HepG2 (cell line): ENCODE data around the gene SGCD. TPM values are rescaled to one million over a fixed set of nuclear protein-coding genes. Genes with fewer than 3 reads are reported as not detected.

Source experiments
- ATAC-seq: fragments of 200-7000 bp; cut with Tn5 transposase; 3 replicates; pipeline ENCODE4 v1.9.1; 2020; ENCODE audit warnings: mild to moderate bottlenecking, moderate library complexity
- BruUV-seq: library from RNA; stranded (reverse); fragments of 400-500 nt; replicated peaks from 2 replicates; lab custom pipeline; 2021; lab: Mats Ljungman, UMichigan
- CTCF ChIA-PET: fragments of 300-600 bp; formaldehyde crosslinking; extraction: SDS; loops from one replicate; lab custom pipeline; 2021; ENCODE audit warnings: low total read pairs, inconsistent platforms, low intra/inter-chr PET ratio; lab: Yijun Ruan, JAX
- POLR2A ChIA-PET: fragments of 350-600 bp; sonication (Branson Sonifier 250); formaldehyde crosslinking; loops from one replicate; lab custom pipeline; 2020; ENCODE audit warnings: antibody characterized with exemption, inconsistent platforms; lab: Yijun Ruan, JAX
- DNase-seq: peaks from one replicate; pipeline ENCODE4 v3.0.0-alpha.2; 2015; ENCODE audit warnings: low spot score
- FAIRE-seq: peaks from 3 replicates; lab custom pipeline; 2011; peaks lifted over from hg19 to GRCh38; lab: Jason Lieb, UNC
- H2AFZ ChIP-seq: one replicate; pipeline ENCODE4 v1.6.1; 2011; ENCODE audit warnings: low read length, inconsistent platforms
- H3K27ac ChIP-seq: fragments of 300-600 bp; 3 replicates; pipeline ENCODE4 v1.8.0; 2011; ENCODE audit warnings: mixed run types, mild to moderate bottlenecking, mixed read lengths, low read length, inconsistent platforms; ENCODE audit not compliant: insufficient read depth; ENCODE audit errors: extremely low read length
- H3K27me3 ChIP-seq, 2 experiments: fragments of 200-600 bp in 1 of 2; 2 replicates in 1 of 2; 3 replicates in 1 of 2; pipeline versions ENCODE4 v1.6.0 to v1.8.0; 2011; ENCODE audit warnings: low read length in 2 of 2, mild to moderate bottlenecking in 2 of 2, moderate library complexity in 2 of 2, inconsistent platforms in 1 of 2; ENCODE audit not compliant: insufficient read depth in 2 of 2, control insufficient read depth in 1 of 2
- H3K36me3 ChIP-seq, 2 experiments: fragments of 200-600 bp in 1 of 2; replicated peaks in 1 of 2; 2 replicates in 1 of 2; 3 replicates in 1 of 2; pipeline versions ENCODE4 v1.5.1 to v1.8.0; 2011; ENCODE audit warnings: low read length in 2 of 2, inconsistent platforms in 1 of 2; ENCODE audit not compliant: insufficient read depth in 2 of 2, control insufficient read depth in 1 of 2
- H3K4me1 ChIP-seq: 2 replicates; pipeline ENCODE4 v1.5.1; 2012; ENCODE audit warnings: low read length, inconsistent platforms; ENCODE audit not compliant: insufficient read depth
- H3K4me2 ChIP-seq: 2 replicates; pipeline ENCODE4 v1.6.0; 2011; ENCODE audit warnings: low read depth, low read length, inconsistent platforms
- H3K4me3 ChIP-seq, 3 experiments: fragments of 200-600 bp in 1 of 3; sonication (generic), shearing (Covaris generic) in 1 of 3; replicated peaks in 1 of 3; 2 replicates each; pipeline ENCODE4 v1.5.1; 2011 to 2016; ENCODE audit warnings: low read length in 3 of 3, inconsistent platforms in 2 of 3, low read depth in 2 of 3, mild to moderate bottlenecking in 2 of 3, control low read depth in 1 of 3, mixed read lengths in 1 of 3; ENCODE audit not compliant: insufficient read depth in 1 of 3
- H3K79me2 ChIP-seq: one replicate; pipeline ENCODE4 v1.6.1; 2011; ENCODE audit warnings: low read length, inconsistent platforms; ENCODE audit not compliant: insufficient read depth
- H3K9ac ChIP-seq: 2 replicates; pipeline ENCODE4 v1.6.0; 2011; ENCODE audit warnings: mild to moderate bottlenecking, low read depth, low read length, inconsistent platforms; ENCODE audit not compliant: insufficient read depth
- H3K9me3 ChIP-seq: 2 replicates; pipeline ENCODE4 v1.5.1; 2012; ENCODE audit warnings: mild to moderate bottlenecking, low read length
- H4K20me1 ChIP-seq: 2 replicates; pipeline ENCODE4 v1.6.0; 2011; ENCODE audit warnings: inconsistent platforms, mild to moderate bottlenecking, low read length, moderate library complexity; ENCODE audit not compliant: insufficient read depth
- CBFB ChIP-seq: sonication (generic); formaldehyde crosslinking; IDR thresholded peaks from 2 replicates; pipeline ENCODE4 v1.4.0; 2020; ENCODE audit warnings: missing genetic modification reagents
- CHD4 ChIP-seq: fragments of 200-600 bp; sonication (generic); IDR thresholded peaks from 2 replicates; pipeline ENCODE4 v1.7.0; 2017; ENCODE audit warnings: mild to moderate bottlenecking, low read length, borderline replicate concordance
- GABPB1 ChIP-seq: IDR thresholded peaks from 2 replicates; pipeline ENCODE4 v1.6.1; 2016; ENCODE audit warnings: mild to moderate bottlenecking, missing genetic modification reagents, moderate library complexity, missing compliant biosample characterization
- HOXA5 ChIP-seq: sonication (generic); formaldehyde crosslinking; IDR thresholded peaks from 2 replicates; pipeline ENCODE4 v1.4.0; 2020; ENCODE audit warnings: missing genetic modification reagents
- SETDB1 ChIP-seq: sonication (generic); formaldehyde crosslinking; IDR thresholded peaks from 2 replicates; pipeline ENCODE4 v1.5.1; 2020; ENCODE audit warnings: missing genetic modification reagents, mild to moderate bottlenecking, borderline replicate concordance
- ZKSCAN5 ChIP-seq: sonication (generic); formaldehyde crosslinking; IDR thresholded peaks from 2 replicates; pipeline ENCODE4 v1.5.1; 2020; ENCODE audit warnings: mild to moderate bottlenecking, missing genetic modification reagents
- ZNF430 ChIP-seq: sonication (generic); formaldehyde crosslinking; IDR thresholded peaks from 2 replicates; pipeline ENCODE4 v1.9.0; 2021; ENCODE audit warnings: mild to moderate bottlenecking, missing genetic modification reagents
- ZNF850 ChIP-seq: sonication (generic); formaldehyde crosslinking; conservative IDR thresholded peaks from 2 replicates; pipeline ENCODE4 v1.9.0; 2021; ENCODE audit warnings: mild to moderate bottlenecking, missing genetic modification reagents
- WGBS: methylation state at CpG from one replicate; pipeline ENCODE4 v1.1.6; 2017; ENCODE audit warnings: low lambda C conversion rate; 5-methylcytosine and 5-hydroxymethylcytosine counted together
- in situ Hi-C: cut with HindIII; loops from 2 replicates; pipeline ENCODE4 v1.10.0; 2017; ENCODE audit warnings: low pct_unique_long_range_greater_than_20kb; ENCODE audit not compliant: extremely low pct_ligation_motif_present
- intact Hi-C: fragments of 100-400 bp; cut with micrococcal nuclease; formaldehyde crosslinking; loops from one replicate; pipeline ENCODE4 v1.10.0; 2022; ENCODE audit not compliant: unreplicated experiment
- polyA plus RNA-seq, 8 experiments: library from polyadenylated mRNA; depleted of rRNA in 3 of 8; stranded (reverse) in 7 of 8; unstranded in 1 of 8; fragments of >200 nt; fragmentation: Illumina TruSeq in 4 of 8; extraction: Trizol in 4 of 8; gene quantifications; 2 replicates each; pipeline versions ENCODE4 v1.2.1 to v1.2.3, GENCODE V29; 2011 to 2016; ENCODE audit warnings: low read depth in 4 of 8, missing spikeins in 1 of 8, mixed read lengths in 1 of 8; ENCODE audit not compliant: insufficient read depth in 1 of 8
- total RNA-seq, 5 experiments: library from RNA; depleted of rRNA; stranded (reverse); fragments of >200 nt; fragmentation: Illumina TruSeq; extraction: Trizol; gene quantifications; 2 replicates each; pipeline ENCODE4 v1.2.3, GENCODE V29; 2016; ENCODE audit warnings: low read depth in 1 of 5
- TF ChIP-seq, protein P1 (sequence below): sonication (generic); formaldehyde crosslinking; IDR thresholded peaks from 2 replicates; pipeline ENCODE4 v1.8.1; 2022; ENCODE audit warnings: low read depth, mild to moderate bottlenecking, missing genetic modification reagents
- TF ChIP-seq, protein P2 (sequence below): sonication (generic); formaldehyde crosslinking; IDR thresholded peaks from 2 replicates; pipeline ENCODE4 v1.5.0; 2020; ENCODE audit warnings: missing genetic modification reagents
- TF ChIP-seq, protein P3 (sequence below): sonication (generic); formaldehyde crosslinking; IDR thresholded peaks from 2 replicates; pipeline ENCODE4 v1.4.0; 2020; ENCODE audit warnings: mild to moderate bottlenecking, missing genetic modification reagents

The SGCD gene
- total and polyA plus RNA-seq, 2 of the 13 experiments (the other 11 are each of a cell fraction or from before 2014, with no cell fraction given): not detected

- TF ChIP-seq SETDB1 (no peak), GABPB1 (no peak), ZKSCAN5 (CRISPR knock-in tag) (no peak), CHD4 (no peak), ZNF430 (CRISPR knock-in tag) (no peak), HOXA5 (CRISPR knock-in tag) (no peak), ZNF850 (CRISPR knock-in tag) (no peak), CBFB (CRISPR knock-in tag) (no peak)
- TF ChIP-seq, protein P1, sequence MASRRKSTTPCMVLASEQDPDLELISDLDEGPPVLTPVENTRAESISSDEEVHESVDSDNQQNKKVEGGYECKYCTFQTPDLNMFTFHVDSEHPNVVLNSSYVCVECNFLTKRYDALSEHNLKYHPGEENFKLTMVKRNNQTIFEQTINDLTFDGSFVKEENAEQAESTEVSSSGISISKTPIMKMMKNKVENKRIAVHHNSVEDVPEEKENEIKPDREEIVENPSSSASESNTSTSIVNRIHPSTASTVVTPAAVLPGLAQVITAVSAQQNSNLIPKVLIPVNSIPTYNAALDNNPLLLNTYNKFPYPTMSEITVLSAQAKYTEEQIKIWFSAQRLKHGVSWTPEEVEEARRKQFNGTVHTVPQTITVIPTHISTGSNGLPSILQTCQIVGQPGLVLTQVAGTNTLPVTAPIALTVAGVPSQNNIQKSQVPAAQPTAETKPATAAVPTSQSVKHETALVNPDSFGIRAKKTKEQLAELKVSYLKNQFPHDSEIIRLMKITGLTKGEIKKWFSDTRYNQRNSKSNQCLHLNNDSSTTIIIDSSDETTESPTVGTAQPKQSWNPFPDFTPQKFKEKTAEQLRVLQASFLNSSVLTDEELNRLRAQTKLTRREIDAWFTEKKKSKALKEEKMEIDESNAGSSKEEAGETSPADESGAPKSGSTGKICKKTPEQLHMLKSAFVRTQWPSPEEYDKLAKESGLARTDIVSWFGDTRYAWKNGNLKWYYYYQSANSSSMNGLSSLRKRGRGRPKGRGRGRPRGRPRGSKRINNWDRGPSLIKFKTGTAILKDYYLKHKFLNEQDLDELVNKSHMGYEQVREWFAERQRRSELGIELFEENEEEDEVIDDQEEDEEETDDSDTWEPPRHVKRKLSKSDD (CRISPR knock-in tag): no peak
- TF ChIP-seq, protein P2, sequence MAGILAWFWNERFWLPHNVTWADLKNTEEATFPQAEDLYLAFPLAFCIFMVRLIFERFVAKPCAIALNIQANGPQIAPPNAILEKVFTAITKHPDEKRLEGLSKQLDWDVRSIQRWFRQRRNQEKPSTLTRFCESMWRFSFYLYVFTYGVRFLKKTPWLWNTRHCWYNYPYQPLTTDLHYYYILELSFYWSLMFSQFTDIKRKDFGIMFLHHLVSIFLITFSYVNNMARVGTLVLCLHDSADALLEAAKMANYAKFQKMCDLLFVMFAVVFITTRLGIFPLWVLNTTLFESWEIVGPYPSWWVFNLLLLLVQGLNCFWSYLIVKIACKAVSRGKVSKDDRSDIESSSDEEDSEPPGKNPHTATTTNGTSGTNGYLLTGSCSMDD (CRISPR knock-in tag): no peak
- TF ChIP-seq, protein P3, sequence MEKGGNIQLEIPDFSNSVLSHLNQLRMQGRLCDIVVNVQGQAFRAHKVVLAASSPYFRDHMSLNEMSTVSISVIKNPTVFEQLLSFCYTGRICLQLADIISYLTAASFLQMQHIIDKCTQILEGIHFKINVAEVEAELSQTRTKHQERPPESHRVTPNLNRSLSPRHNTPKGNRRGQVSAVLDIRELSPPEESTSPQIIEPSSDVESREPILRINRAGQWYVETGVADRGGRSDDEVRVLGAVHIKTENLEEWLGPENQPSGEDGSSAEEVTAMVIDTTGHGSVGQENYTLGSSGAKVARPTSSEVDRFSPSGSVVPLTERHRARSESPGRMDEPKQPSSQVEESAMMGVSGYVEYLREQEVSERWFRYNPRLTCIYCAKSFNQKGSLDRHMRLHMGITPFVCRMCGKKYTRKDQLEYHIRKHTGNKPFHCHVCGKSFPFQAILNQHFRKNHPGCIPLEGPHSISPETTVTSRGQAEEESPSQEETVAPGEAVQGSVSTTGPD (CRISPR knock-in tag): no peak
- no peak overlapping the region for H3K4me3 ChIP-seq
- no TSS peak for BruUV-seq
- DNase-seq: no peak
- H3K79me2 ChIP-seq: no peaks in the 10 kb centered on the region
- ATAC-seq: no peak
- H3K27me3 ChIP-seq: no peaks in the 10 kb centered on the region
- no peaks in the 10 kb centered on the region for H3K36me3 ChIP-seq
- ChIA-PET POLR2A (no interaction called here), CTCF (no interaction called here)
- WGBS: 40% methylated on average over 11 of the region's 11 CpGs
- no peak overlapping the region for H2AFZ ChIP-seq
- intact Hi-C loops (no loop called here), in situ Hi-C loops (no loop called here)
- H3K27ac ChIP-seq: no peak overlapping the region
- no peak for FAIRE-seq
- no peaks in the 10 kb centered on the region for H4K20me1 ChIP-seq
- H3K4me2 ChIP-seq: no peak overlapping the region
- H3K9ac ChIP-seq: no peak overlapping the region
- no peaks in the 10 kb centered on the region for H3K9me3 ChIP-seq
- no peaks in the 10 kb centered on the region for H3K4me1 ChIP-seq
These were observed 432.2 kb downstream of the SGCD start for GRCh38 chr5:156759156-156759555.
